Adrenal gland (tissue), 12 donors: ENCODE data around the gene OR52B2. TPM values are rescaled to one million over a fixed set of nuclear protein-coding genes. Genes with fewer than 3 reads are reported as not detected.
A peak's percentile ranks its signal among the peaks of the same experiment; 100 is the strongest.

Source experiments
- DNase-seq, 7 donors: peaks; one replicate each; pipeline ENCODE4 v3.0.0-alpha.2; 2019 to 2020
- H3K27ac ChIP-seq, 5 donors: fragments of 200-600 bp; sonication (generic) in 4 of 5; 1 replicate in 3 of 5; 2 replicates in 2 of 5; pipeline versions ENCODE4 v1.5.1 to v1.8.0; 2016 to 2020; ENCODE audit warnings: mild to moderate bottlenecking in 1 of 5
- H3K27me3 ChIP-seq: fragments of 200-600 bp; 2 replicates; pipeline ENCODE4 v1.8.0; 2021
- H3K36me3 ChIP-seq, 2 donors: fragments of 200-600 bp; replicated peaks in 1 of 2; 1 replicate in 1 of 2; 2 replicates in 1 of 2; pipeline versions ENCODE4 v1.5.1 to v1.8.0; 2018 to 2022
- H3K4me1 ChIP-seq, 2 donors: fragments of 200-600 bp; replicated peaks in 1 of 2; 1 replicate in 1 of 2; 2 replicates in 1 of 2; pipeline versions ENCODE4 v1.5.1 to v1.8.0; 2018 to 2021
- H3K4me3 ChIP-seq, 4 donors: fragments of 200-600 bp; sonication (generic) in 3 of 4; one replicate each; pipeline ENCODE4 v1.5.1; 2016 to 2018
- H3K9me3 ChIP-seq, 3 donors: fragments of 200-600 bp; sonication (generic) in 1 of 3; replicated peaks in 1 of 3; 1 replicate in 2 of 3; 2 replicates in 1 of 3; pipeline versions ENCODE4 v1.5.1 to v1.8.0; 2016 to 2021
- POLR2A ChIP-seq, 2 donors: fragments of 450-650 bp; IDR thresholded peaks; one replicate each; pipeline ENCODE4 v1.6.1; 2017; ENCODE audit warnings: antibody characterized with exemption in 2 of 2, mild to moderate bottlenecking in 2 of 2, moderate library complexity in 1 of 2
- WGBS, 4 donors: extraction: QIAGEN DNeasy Blood & Tissue Kit in 2 of 4; methylation state at CpG; one replicate each; pipeline versions ENCODE4 v1.1.5 to v1.1.7; 2013 to 2017; 5-methylcytosine and 5-hydroxymethylcytosine counted together
- intact Hi-C, 2 donors: fragments of 100-400 bp; cut with DNase I; formaldehyde crosslinking; loops; one replicate each; pipeline versions ENCODE4 v1.14.1 to v1.15.0; 2022 to 2023
- polyA plus RNA-seq, 3 donors: library from polyadenylated mRNA; stranded (reverse); fragments of 200-250 nt in 2 of 3; fragments of 350-450 nt in 1 of 3; fragmentation: Illumina TruSeq in 1 of 3; extraction: RNeasy Lipid Tissue Mini Kit (QIAGEN cat#74804) in 1 of 3; gene quantifications; one replicate each; pipeline ENCODE4 v1.2.3, GENCODE V29; 2013 to 2014
- total RNA-seq, 9 donors: library from RNA; depleted of rRNA in 4 of 9; stranded (reverse); fragments of >200 nt in 4 of 9; fragments of 120-200 nt in 1 of 9; fragmentation: NEBNext Ultra II Directional in 1 of 9; extraction: Animal tissue kit (Norgen Biotek cat#: 25700) in 1 of 9; gene quantifications; one replicate each; pipeline versions ENCODE4 v1.1.0 to v1.2.4, GENCODE V29; 2013 to 2023
- TF ChIP-seq, protein P1 (sequence below), 6 experiments: fragments of 450-650 bp in 4 of 6; fragments of 200-600 bp in 2 of 6; sonication (generic) in 1 of 6; IDR thresholded peaks; 1 replicate in 5 of 6; 2 replicates in 1 of 6; pipeline versions ENCODE4 v1.5.1 to v1.8.0; 2016 to 2021; ENCODE audit warnings: antibody characterized with exemption in 6 of 6, mild to moderate bottlenecking in 2 of 6, moderate library complexity in 1 of 6
- donor health status: healthy with polysubstance abuse.
- donor health status: Bipolar disorder and iron deficiency.
- donor health status: DM: yes; HTN: yes; CAD: no.
- donor health status: DM: no; HTN: no; CAD: no.
- donor health status: DM: no; HTN: no; CAD: no.
- donor health status: DM: yes; HTN: yes; CAD: no.

The OR52B2 gene
- total and polyA plus RNA-seq, 12 donors: 0.11 TPM; not detected in 11

DNA sequence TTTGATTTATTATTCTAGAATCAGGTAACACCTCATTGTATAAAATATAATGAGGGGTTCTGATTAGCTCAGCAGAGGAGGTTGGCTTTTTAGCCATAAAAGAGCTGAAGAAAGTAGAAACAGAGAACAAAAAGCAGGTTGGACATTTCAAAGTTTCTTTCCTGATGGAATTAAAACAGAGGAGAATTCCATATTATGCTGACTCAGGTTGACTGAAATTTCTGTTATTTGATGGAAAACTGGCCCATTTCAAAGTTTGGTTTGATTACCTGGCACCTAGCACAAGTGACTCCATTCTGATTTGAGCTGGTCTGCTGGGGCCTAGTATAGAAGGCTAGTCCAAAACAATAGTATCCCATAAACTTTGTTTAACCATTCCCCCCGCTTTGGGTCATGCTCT lies 37.7 kb downstream of the OR52B2 start:
- intact Hi-C loops: no loop called here
- no peak overlapping the region for H3K27ac ChIP-seq
- H3K9me3 ChIP-seq: no peaks in the 10 kb centered on the region
- 78 to 91% (median 89%) methylated on average over 1 of the region's 1 CpG for WGBS, 4 donors
- H3K4me1 ChIP-seq: no peaks in the 10 kb centered on the region
- H3K36me3 ChIP-seq: no peaks in the 10 kb centered on the region
- TF ChIP-seq POLR2A (IDR thresholded peaks at IDR 0.05): no peak
- TF ChIP-seq, protein P1, sequence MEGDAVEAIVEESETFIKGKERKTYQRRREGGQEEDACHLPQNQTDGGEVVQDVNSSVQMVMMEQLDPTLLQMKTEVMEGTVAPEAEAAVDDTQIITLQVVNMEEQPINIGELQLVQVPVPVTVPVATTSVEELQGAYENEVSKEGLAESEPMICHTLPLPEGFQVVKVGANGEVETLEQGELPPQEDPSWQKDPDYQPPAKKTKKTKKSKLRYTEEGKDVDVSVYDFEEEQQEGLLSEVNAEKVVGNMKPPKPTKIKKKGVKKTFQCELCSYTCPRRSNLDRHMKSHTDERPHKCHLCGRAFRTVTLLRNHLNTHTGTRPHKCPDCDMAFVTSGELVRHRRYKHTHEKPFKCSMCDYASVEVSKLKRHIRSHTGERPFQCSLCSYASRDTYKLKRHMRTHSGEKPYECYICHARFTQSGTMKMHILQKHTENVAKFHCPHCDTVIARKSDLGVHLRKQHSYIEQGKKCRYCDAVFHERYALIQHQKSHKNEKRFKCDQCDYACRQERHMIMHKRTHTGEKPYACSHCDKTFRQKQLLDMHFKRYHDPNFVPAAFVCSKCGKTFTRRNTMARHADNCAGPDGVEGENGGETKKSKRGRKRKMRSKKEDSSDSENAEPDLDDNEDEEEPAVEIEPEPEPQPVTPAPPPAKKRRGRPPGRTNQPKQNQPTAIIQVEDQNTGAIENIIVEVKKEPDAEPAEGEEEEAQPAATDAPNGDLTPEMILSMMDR (IDR thresholded peaks at IDR 0.05): no peak
- DNase-seq: no peak
- H3K27me3 ChIP-seq: no peaks in the 10 kb centered on the region
- no peak overlapping the region for H3K4me3 ChIP-seq

DNA sequence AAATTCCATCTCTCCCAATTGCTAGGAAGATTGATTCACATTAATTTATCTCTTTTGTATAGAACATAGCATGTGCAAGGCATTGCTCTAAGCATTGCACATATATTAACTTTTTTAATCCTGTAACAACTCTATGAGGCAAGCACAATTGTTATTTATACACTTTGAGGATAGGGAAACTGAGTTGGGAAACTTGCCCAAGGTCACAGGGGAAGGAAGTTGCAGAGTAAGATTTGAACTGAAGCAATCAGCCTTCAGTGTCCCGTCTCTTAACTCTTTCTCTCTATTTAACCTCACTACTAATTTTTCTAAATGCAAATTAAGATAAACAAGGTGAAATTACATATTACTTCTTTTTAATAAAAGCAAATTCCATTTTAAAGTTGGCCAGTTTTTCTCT lies 40.5 kb downstream of the OR52B2 start:
- WGBS, 4 donors: 36 to 63% (median 47%) methylated on average over 1 of the region's 1 CpG
- intact Hi-C loops: no loop called here
- no peak overlapping the region for H3K4me3 ChIP-seq
- H3K27ac ChIP-seq: no peak overlapping the region
- H3K4me1 ChIP-seq: peaks cover 0 to 4% of the 10 kb centered on the region in 2 donors
- no peaks in the 10 kb centered on the region for H3K9me3 ChIP-seq
- H3K36me3 ChIP-seq: no peaks in the 10 kb centered on the region
- DNase-seq: peak in 1 of 7 donors; percentile 20
- TF ChIP-seq, protein P1 (IDR thresholded peaks at IDR 0.05): no peak
- TF ChIP-seq POLR2A (IDR thresholded peaks at IDR 0.05): no peak
- no peaks in the 10 kb centered on the region for H3K27me3 ChIP-seq

DNA sequence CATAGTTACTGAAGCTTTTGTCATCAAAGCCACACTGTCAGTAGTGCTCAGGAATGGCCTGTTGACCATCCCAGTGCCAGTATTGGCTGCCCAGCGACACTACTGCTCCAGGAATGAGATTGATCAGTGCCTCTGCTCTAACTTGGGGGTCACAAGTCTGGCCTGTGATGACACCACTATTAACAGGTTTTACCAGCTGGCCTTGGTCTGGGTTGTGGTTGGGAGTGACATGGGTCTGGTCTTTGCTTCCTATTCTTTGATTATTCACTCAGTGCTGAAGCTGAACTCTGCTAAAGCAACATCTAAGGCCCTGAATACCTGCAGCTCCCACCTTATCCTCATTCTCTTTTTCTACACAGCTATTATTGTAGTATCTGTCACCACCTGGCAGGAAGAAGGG lies 41.1 kb downstream of the OR52B2 start:
- H3K4me3 ChIP-seq: no peak overlapping the region
- 71 to 100% (median 83%) methylated on average over 1 of the region's 1 CpG for WGBS, 4 donors
- no peaks in the 10 kb centered on the region for H3K27me3 ChIP-seq
- H3K4me1 ChIP-seq: peaks cover 0 to 4% of the 10 kb centered on the region in 2 donors
- TF ChIP-seq, protein P1 (IDR thresholded peaks at IDR 0.05): no peak
- TF ChIP-seq POLR2A (IDR thresholded peaks at IDR 0.05): no peak
- H3K9me3 ChIP-seq: no peaks in the 10 kb centered on the region
- H3K27ac ChIP-seq: no peak overlapping the region
- DNase-seq: no peak
- intact Hi-C loops: no loop called here
- no peaks in the 10 kb centered on the region for H3K36me3 ChIP-seq

DNA sequence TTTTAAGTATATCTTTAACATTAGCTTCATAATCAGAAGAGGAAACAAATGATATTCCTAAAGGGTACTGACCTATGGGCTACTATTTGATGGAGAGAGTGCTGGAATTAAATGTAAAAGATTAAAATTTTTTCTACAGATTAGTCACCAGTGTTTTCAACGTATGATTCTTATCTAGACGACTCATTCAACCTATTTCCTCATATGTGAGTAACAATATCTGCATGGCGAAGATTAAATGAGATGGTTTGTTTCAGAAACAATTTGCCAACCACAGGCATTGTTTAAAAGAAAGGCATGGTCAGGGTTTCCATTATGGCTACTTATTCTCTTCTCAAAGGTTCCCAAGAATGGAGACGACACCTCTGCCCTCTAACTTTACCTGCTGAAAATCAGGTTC lies 42.2 kb downstream of the OR52B2 start:
- intact Hi-C loops: no loop called here
- 51 to 62% (median 54%) methylated on average over 4 of the region's 4 CpGs for WGBS, 4 donors

More for the DNA sequence above, 42.2 kb downstream of the OR52B2 start:
- Histone ChIP-seq H3K27me3 (no peaks in the 10 kb centered on the region), H3K4me1 (peaks cover 0 to 4% of the 10 kb centered on the region in 2 donors), H3K9me3 (no peaks in the 10 kb centered on the region), H3K4me3 (no peak overlapping the region), H3K27ac (no peak overlapping the region), H3K36me3 (no peaks in the 10 kb centered on the region)
- TF ChIP-seq, protein P1 (IDR thresholded peaks at IDR 0.05): no peak
- no peak for DNase-seq
